ENCODE results near the gene APLP1.

APLP1 gene

GRCh38 chr19:35898499-35898809, 30.1 kb downstream of the APLP1 start:
- no peak overlapping the region for H3K4me3 ChIP-seq (ENCODE audit: low read depth, low read length)
- no peak for TF ChIP-seq POLR2A (IDR thresholded peaks at IDR 0.05; ENCODE audit: extremely low read depth, insufficient read length)
- no peak for TF ChIP-seq CTCF (IDR thresholded peaks at IDR 0.05; ENCODE audit: low read depth, low read length)
- TF ChIP-seq, protein P1, sequence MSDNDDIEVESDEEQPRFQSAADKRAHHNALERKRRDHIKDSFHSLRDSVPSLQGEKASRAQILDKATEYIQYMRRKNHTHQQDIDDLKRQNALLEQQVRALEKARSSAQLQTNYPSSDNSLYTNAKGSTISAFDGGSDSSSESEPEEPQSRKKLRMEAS (IDR thresholded peaks at IDR 0.05; ENCODE audit: low read depth, low read length), result no peak
- TF ChIP-seq MYC (IDR thresholded peaks at IDR 0.05; ENCODE audit: low read depth, low read length), result no peak
- DNase-seq (ENCODE audit: low read depth), result no peak

- DNase-seq (ENCODE audit: low read depth), result peak; percentile 81
- H3K4me3 ChIP-seq (ENCODE audit: low read depth, low read length), result peak overlapping the region; percentile 74
- TF ChIP-seq POLR2A (IDR thresholded peaks at IDR 0.05; ENCODE audit: extremely low read depth, insufficient read length), result peak; percentile 37
- TF ChIP-seq, protein P1 (IDR thresholded peaks at IDR 0.05; ENCODE audit: low read depth, low read length), result peak; percentile 18; the same call in 1 of the 2 replicates
- TF ChIP-seq MYC (IDR thresholded peaks at IDR 0.05; ENCODE audit: low read depth, low read length), result no peak
Measured at GRCh38 chr19:35899547-35900214, 31.3 kb downstream of the APLP1 start.

GRCh38 chr19:35901055-35901644, 32.8 kb downstream of the APLP1 start:
- DNase-seq (ENCODE audit: low read depth), result no peak
- TF ChIP-seq POLR2A (IDR thresholded peaks at IDR 0.05; ENCODE audit: extremely low read depth, insufficient read length) (no peak), CTCF (IDR thresholded peaks at IDR 0.05; ENCODE audit: low read depth, low read length) (no peak), MYC (IDR thresholded peaks at IDR 0.05; ENCODE audit: low read depth, low read length) (no peak)
- TF ChIP-seq, protein P1 (IDR thresholded peaks at IDR 0.05; ENCODE audit: low read depth, low read length), result no peak
- peak overlapping the region; percentile 40 for H3K4me3 ChIP-seq (ENCODE audit: low read depth, low read length)

- TF ChIP-seq, protein P1 (IDR thresholded peaks at IDR 0.05; ENCODE audit: low read depth, low read length), result 0 out of 2 replicates have a peak, but pooled peaks have one; percentile 66
- TF ChIP-seq POLR2A (IDR thresholded peaks at IDR 0.05; ENCODE audit: extremely low read depth, insufficient read length) (no peak), MYC (IDR thresholded peaks at IDR 0.05; ENCODE audit: low read depth, low read length) (peak; percentile 50; the same call in 1 of the 2 replicates)
- DNase-seq (ENCODE audit: low read depth), result peak; percentile 81
- peak within 1 kb of the TSS; percentile 40 for H3K4me3 ChIP-seq (ENCODE audit: low read depth, low read length)
Measured at GRCh38 chr19:35901854-35902661, 33.7 kb downstream of the APLP1 start, which contains the start of gene HCST. Gene HCST, plus strand, starts transcription at chr19:35902529. Its CDS starts 65 bp downstream, at chr19:35902594.

- peak overlapping the region; percentile 40 for H3K4me3 ChIP-seq (ENCODE audit: low read depth, low read length)
- no peak for DNase-seq (ENCODE audit: low read depth)
- TF ChIP-seq, protein P1 (IDR thresholded peaks at IDR 0.05; ENCODE audit: low read depth, low read length), result no peak
- TF ChIP-seq MYC (IDR thresholded peaks at IDR 0.05; ENCODE audit: low read depth, low read length) (no peak), POLR2A (IDR thresholded peaks at IDR 0.05; ENCODE audit: extremely low read depth, insufficient read length) (no peak), CTCF (IDR thresholded peaks at IDR 0.05; ENCODE audit: low read depth, low read length) (no peak)
Measured at GRCh38 chr19:35902870-35903475, 34.6 kb downstream of the APLP1 start.

DNA sequence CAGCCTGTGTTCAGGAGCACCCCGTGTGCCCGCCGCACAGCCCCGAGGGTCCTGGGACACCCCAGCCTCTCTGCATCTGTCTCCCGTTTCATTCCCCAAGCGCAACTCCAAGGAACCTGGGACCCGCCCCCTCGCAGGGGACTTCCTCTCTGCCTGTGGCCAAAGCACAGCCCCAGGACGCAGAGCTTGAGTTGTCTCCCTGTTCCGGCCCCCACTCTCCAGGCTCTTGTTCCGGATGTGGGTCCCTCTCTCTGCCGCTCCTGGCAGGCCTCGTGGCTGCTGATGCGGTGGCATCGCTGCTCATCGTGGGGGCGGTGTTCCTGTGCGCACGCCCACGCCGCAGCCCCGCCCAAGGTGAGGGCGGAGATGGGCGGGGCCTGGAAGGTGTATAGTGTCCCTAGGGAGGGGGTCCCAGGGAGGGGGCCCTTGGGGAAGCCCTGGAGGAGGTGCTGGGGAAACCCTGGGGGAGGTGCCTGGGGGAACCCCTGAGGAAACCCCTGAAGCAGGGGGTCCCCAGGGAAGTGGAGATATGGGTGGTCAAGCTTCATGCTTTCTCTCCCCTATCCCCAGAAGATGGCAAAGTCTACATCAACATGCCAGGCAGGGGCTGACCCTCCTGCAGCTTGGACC, 35.3 kb downstream of the APLP1 start:
- peak overlapping the region; percentile 40 for H3K4me3 ChIP-seq (ENCODE audit: low read depth, low read length)
- no peak for TF ChIP-seq POLR2A (IDR thresholded peaks at IDR 0.05; ENCODE audit: extremely low read depth, insufficient read length)
- TF ChIP-seq, protein P1 (IDR thresholded peaks at IDR 0.05; ENCODE audit: low read depth, low read length), result peak; percentile 92
- TF ChIP-seq MYC (IDR thresholded peaks at IDR 0.05; ENCODE audit: low read depth, low read length), result peak; percentile 98
- peak; percentile 96 for DNase-seq (ENCODE audit: low read depth)
